Neuronal stem cell (in vitro differentiated cells): ENCODE measurements around the gene TMEM271. TPM values are rescaled to one million over a fixed set of nuclear protein-coding genes. Genes with fewer than 3 reads are reported as not detected.

ENCODE experiments used
- DNase-seq: peaks from one replicate; pipeline ENCODE4 v3.0.0-alpha.2; 2013; ENCODE audit warnings: low spot score
- H2AFZ ChIP-seq: one replicate; pipeline ENCODE4 v1.6.1; 2013; ENCODE audit warnings: mild to moderate bottlenecking, low read length, inconsistent platforms
- H2AK5ac ChIP-seq: 2 replicates; pipeline ENCODE4 v1.6.1; 2013; ENCODE audit warnings: low read depth, mild to moderate bottlenecking, inconsistent platforms, low read length, moderate library complexity, mixed read lengths
- H2BK120ac ChIP-seq: 2 replicates; pipeline ENCODE4 v1.6.1; 2013; ENCODE audit warnings: low read depth, mild to moderate bottlenecking, inconsistent platforms, low read length, moderate library complexity, mixed read lengths
- H2BK12ac ChIP-seq: one replicate; pipeline ENCODE4 v1.6.1; 2013; ENCODE audit warnings: low read length, inconsistent platforms
- H2BK15ac ChIP-seq: 2 replicates; pipeline ENCODE4 v1.6.1; 2013; ENCODE audit warnings: mild to moderate bottlenecking, low read length, inconsistent platforms, mixed read lengths
- H2BK5ac ChIP-seq: one replicate; pipeline ENCODE4 v1.6.1; 2013; ENCODE audit warnings: inconsistent platforms, mild to moderate bottlenecking, low read length, moderate library complexity
- H3K14ac ChIP-seq: one replicate; pipeline ENCODE4 v1.6.1; 2013; ENCODE audit warnings: low read length, inconsistent platforms
- H3K18ac ChIP-seq: 2 replicates; pipeline ENCODE4 v1.6.1; 2013; ENCODE audit warnings: low read length, inconsistent platforms
- H3K23ac ChIP-seq: 2 replicates; pipeline ENCODE4 v1.6.1; 2013; ENCODE audit warnings: low read depth, mild to moderate bottlenecking, mixed read lengths, low read length, inconsistent platforms; ENCODE audit not compliant: poor library complexity
- H3K27ac ChIP-seq: replicated peaks from 3 replicates; pipeline ENCODE4 v1.5.1; 2013; ENCODE audit warnings: low read length, inconsistent platforms
- H3K27me3 ChIP-seq, 3 experiments: 2 replicates each; pipeline ENCODE4 v1.6.1; 2013; ENCODE audit warnings: low read length in 3 of 3, mild to moderate bottlenecking in 2 of 3, inconsistent platforms in 1 of 3, low read depth in 1 of 3, mixed read lengths in 1 of 3, moderate library complexity in 1 of 3; ENCODE audit not compliant: control insufficient read depth in 3 of 3, insufficient read depth in 3 of 3
- H3K36me3 ChIP-seq, 2 donors: replicated peaks in 1 of 2; 2 replicates each; pipeline ENCODE4 v1.6.1; 2013; ENCODE audit warnings: low read length in 2 of 2; ENCODE audit not compliant: control insufficient read depth in 2 of 2, insufficient read depth in 2 of 2
- H3K4ac ChIP-seq: 2 replicates; pipeline ENCODE4 v1.6.1; 2013; ENCODE audit warnings: inconsistent platforms, mild to moderate bottlenecking, low read length, moderate library complexity
- H3K4me1 ChIP-seq, 2 donors: 1 replicate in 1 of 2; 2 replicates in 1 of 2; pipeline ENCODE4 v1.6.1; 2013; ENCODE audit warnings: low read length in 2 of 2, low read depth in 1 of 2; ENCODE audit not compliant: control insufficient read depth in 2 of 2, insufficient read depth in 1 of 2
- H3K4me2 ChIP-seq: one replicate; pipeline ENCODE4 v1.6.1; 2013; ENCODE audit warnings: mild to moderate bottlenecking, low read length, inconsistent platforms; ENCODE audit not compliant: insufficient read depth, poor library complexity, severe bottlenecking
- H3K4me3 ChIP-seq, 2 donors: 2 replicates each; pipeline ENCODE4 v1.5.1; 2013; ENCODE audit warnings: low read length in 2 of 2, mild to moderate bottlenecking in 2 of 2, inconsistent platforms in 1 of 2, moderate library complexity in 1 of 2
- H3K79me1 ChIP-seq: one replicate; pipeline ENCODE4 v1.6.1; 2013; ENCODE audit warnings: low read depth, mild to moderate bottlenecking, inconsistent platforms, low read length, moderate library complexity
- H3K9ac ChIP-seq: one replicate; pipeline ENCODE4 v1.6.1; 2013; ENCODE audit warnings: mild to moderate bottlenecking, low read depth, low read length, inconsistent platforms; ENCODE audit not compliant: poor library complexity
- H3K9me3 ChIP-seq, 2 donors: replicated peaks in 1 of 2; 2 replicates each; pipeline versions ENCODE3 to v1.6.1; 2013; ENCODE audit warnings: low read length in 2 of 2, mild to moderate bottlenecking in 2 of 2, inconsistent platforms in 1 of 2, low read depth in 1 of 2, mixed read lengths in 1 of 2, moderate library complexity in 1 of 2; ENCODE audit not compliant: control insufficient read depth in 2 of 2, insufficient read depth in 1 of 2
- H4K8ac ChIP-seq: one replicate; pipeline ENCODE4 v1.6.1; 2013; ENCODE audit warnings: low read depth, mild to moderate bottlenecking, inconsistent platforms, low read length, moderate library complexity
- H4K91ac ChIP-seq: one replicate; pipeline ENCODE4 v1.6.1; 2013; ENCODE audit warnings: low read length, low read depth, mild to moderate bottlenecking, inconsistent platforms; ENCODE audit not compliant: poor library complexity
- WGBS, 2 donors: extraction: QIAGEN DNeasy Blood & Tissue Kit; methylation state at CpG; one replicate each; pipeline ENCODE4 v1.1.7; 2013; ENCODE audit warnings: missing lambda C conversion rate in 2 of 2, mixed read lengths in 1 of 2; ENCODE audit not compliant: insufficient read length in 2 of 2, insufficient replicate concordance in 1 of 2; ENCODE audit errors: extremely low coverage in 2 of 2; 5-methylcytosine and 5-hydroxymethylcytosine counted together
- polyA plus RNA-seq, 2 experiments: library from polyadenylated mRNA; stranded (reverse); fragments of 200-250 nt; gene quantifications; one replicate each; pipeline ENCODE4 v1.2.3, GENCODE V29; 2013

TMEM271 gene, protein sequence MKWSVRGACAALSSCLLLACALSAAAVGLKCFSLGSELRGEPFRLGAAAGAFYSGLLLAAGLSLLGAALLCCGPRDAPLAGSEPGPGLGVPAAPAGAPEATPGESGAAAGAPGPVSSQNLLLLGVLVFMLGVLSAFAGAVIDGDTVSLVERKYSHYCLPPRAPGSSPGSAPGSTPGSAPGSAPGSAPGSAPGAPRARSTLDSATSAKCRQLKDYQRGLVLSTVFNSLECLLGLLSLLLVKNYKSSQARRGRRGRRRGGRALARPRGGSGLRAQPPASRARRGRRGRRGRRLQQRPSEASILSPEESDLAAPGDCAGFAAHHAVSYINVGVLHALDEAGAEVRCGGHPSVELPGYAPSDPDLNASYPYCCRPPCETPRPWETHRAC
- polyA plus RNA-seq (2013, experiment 1 of 2) = not detected
- not detected for polyA plus RNA-seq (2013, experiment 2 of 2)

DNA sequence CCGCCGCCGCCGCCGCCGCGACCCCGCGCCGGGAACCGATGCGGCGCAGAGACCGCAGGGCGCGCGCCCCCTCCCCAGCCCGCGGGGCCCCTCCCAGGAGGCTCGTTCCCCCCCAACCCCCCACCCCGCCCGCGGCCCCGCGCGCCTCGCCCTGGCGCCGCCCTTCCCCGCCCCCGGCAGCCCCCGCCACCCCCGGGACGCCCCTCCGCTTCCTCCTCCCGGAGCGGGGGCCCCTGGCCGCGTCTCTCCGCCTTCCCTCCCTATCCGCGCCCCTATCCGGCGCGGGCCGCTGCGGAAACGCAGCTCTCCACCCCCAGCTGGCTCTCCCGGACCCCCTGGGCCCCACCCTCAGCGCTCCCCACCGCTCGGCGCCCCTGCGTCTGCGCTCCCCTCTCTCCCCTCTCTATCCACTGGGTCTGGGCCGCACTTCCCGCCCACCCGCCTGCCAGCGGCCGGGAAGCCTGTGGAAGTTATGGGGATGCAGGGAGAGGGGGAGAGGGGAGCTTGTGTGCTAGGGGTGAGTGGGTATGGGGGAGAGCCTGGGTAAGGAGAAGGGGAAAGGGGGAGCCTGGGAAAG lies at the start of gene TMEM271:
Gene TMEM271, minus strand, starts transcription at position 51 of the 577 bp plus-strand sequence. CDS start 233 bp downstream, outside the sequence.
- Histone ChIP-seq H2BK12ac (no peak within 1 kb of the TSS), H3K27me3 (peaks cover 41 to 79% (median 62%) of the 10 kb centered on the region in 3 experiments), H2BK120ac (no peak within 1 kb of the TSS), H3K18ac (no peak within 1 kb of the TSS), H4K8ac (no peak within 1 kb of the TSS), H4K91ac (no peak within 1 kb of the TSS), H3K9me3 (peaks cover 5 to 15% of the 10 kb centered on the region in 2 donors), H3K27ac (no peak within 1 kb of the TSS), H3K4me2 (peak within 1 kb of the TSS; percentile 57), H3K4me1 (peaks cover 12 to 13% of the 10 kb centered on the region in 2 donors), H3K14ac (peak within 1 kb of the TSS; percentile 63), H2AFZ (peak within 1 kb of the TSS; percentile 97), H3K79me1 (no peaks in the 10 kb centered on the region), H2AK5ac (no peak within 1 kb of the TSS), H2BK5ac (no peak within 1 kb of the TSS), H3K4ac (no peak within 1 kb of the TSS), H3K23ac (no peak within 1 kb of the TSS), H3K9ac (peak within 1 kb of the TSS; percentile 74), H3K4me3 (peak within 1 kb of the TSS in 1 of 2 donors; percentile 53), H3K36me3 (no peaks in the 10 kb centered on the region), H2BK15ac (no peak within 1 kb of the TSS)
- WGBS, 2 donors = no CpG with 5 or more reads among the region's 60 CpGs
- no peak for DNase-seq

DNA sequence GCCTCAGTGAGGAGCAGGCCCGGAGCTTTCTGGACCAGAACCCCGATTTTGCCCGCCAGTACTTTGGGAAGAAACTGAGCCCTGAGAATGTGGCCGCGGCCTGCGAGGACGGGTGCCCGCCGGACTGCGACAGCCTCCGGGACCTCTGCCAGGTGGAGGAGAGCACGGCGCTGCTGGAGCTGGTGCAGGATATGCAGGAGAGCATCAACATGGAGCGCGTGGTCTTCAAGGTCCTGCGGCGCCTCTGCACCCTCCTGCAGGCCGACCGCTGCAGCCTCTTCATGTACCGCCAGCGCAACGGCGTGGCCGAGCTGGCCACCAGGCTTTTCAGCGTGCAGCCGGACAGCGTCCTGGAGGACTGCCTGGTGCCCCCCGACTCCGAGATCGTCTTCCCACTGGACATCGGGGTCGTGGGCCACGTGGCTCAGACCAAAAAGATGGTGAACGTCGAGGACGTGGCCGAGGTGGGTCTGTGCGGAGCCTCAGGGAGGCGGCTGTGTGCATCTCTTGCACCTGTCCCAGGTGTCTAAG lies 49.6 kb upstream of the TMEM271 start:
- Histone ChIP-seq H2AFZ (peak overlapping the region; percentile 79), H2AK5ac (peak overlapping the region; percentile 95), H3K18ac (peak overlapping the region; percentile 20), H3K9me3 (peaks cover 0 to 2% of the 10 kb centered on the region in 2 donors), H3K27me3 (peaks cover 0 to 12% (median 3%) of the 10 kb centered on the region in 3 experiments), H3K4me3 (no peak overlapping the region), H4K8ac (no peak overlapping the region), H3K4ac (no peak overlapping the region), H4K91ac (peak overlapping the region; percentile 64), H2BK5ac (peak overlapping the region; percentile 62), H2BK12ac (peak overlapping the region; percentile 80), H2BK15ac (peak overlapping the region; percentile 95), H3K27ac (no peak overlapping the region), H3K79me1 (no peaks in the 10 kb centered on the region), H3K23ac (peak overlapping the region; percentile 61), H3K4me1 (peaks cover 3 to 16% of the 10 kb centered on the region in 2 donors), H2BK120ac (peak overlapping the region; percentile 56), H3K9ac (no peak overlapping the region), H3K14ac (peak overlapping the region; percentile 67), H3K36me3 (no peaks in the 10 kb centered on the region), H3K4me2 (no peak overlapping the region)
- no CpG with 5 or more reads among the region's 39 CpGs for WGBS, 2 donors
- no peak for DNase-seq

- Histone ChIP-seq H3K4ac (no peak within 1 kb of the TSS), H2AK5ac (peak within 1 kb of the TSS; percentile 95), H3K27ac (peak within 1 kb of the TSS; percentile 77), H2BK15ac (peak within 1 kb of the TSS; percentile 95), H2BK120ac (peak within 1 kb of the TSS; percentile 56), H3K9me3 (peaks cover 0 to 2% of the 10 kb centered on the region in 2 donors), H3K79me1 (no peaks in the 10 kb centered on the region), H4K8ac (peak within 1 kb of the TSS; percentile 54), H3K9ac (peak within 1 kb of the TSS; percentile 79), H4K91ac (peak within 1 kb of the TSS; percentile 64), H3K36me3 (no peaks in the 10 kb centered on the region), H2BK12ac (peak within 1 kb of the TSS; percentile 80), H3K4me2 (no peak within 1 kb of the TSS), H3K23ac (peak within 1 kb of the TSS; percentile 61), H2AFZ (peak within 1 kb of the TSS; percentile 79), H3K4me1 (peaks cover 3 to 16% of the 10 kb centered on the region in 2 donors), H3K14ac (peak within 1 kb of the TSS; percentile 90), H3K4me3 (peak within 1 kb of the TSS in 1 of 2 donors; percentile 17), H3K18ac (peak within 1 kb of the TSS; percentile 88), H3K27me3 (peaks cover 0 to 11% (median 3%) of the 10 kb centered on the region in 3 experiments), H2BK5ac (peak within 1 kb of the TSS; percentile 62)
- peak; percentile 40 for DNase-seq
- no CpG with 5 or more reads among the region's 21 CpGs for WGBS, 2 donors
These were observed 48.9 kb upstream of the TMEM271 start, which contains the start of gene PDE6B for GRCh38 chr4:624705-625590. TSS of gene PDE6B (plus strand) at chr4:625573. CDS start at chr4:625627, 54 bp downstream.
